Stimulated activated CD8-positive, alpha-beta memory T cell treated with anti-CD3 and anti-CD28 coated beads, Interleukin-4, amount 100 ng/mL, for 24 hours (primary cell): ENCODE measurements around the gene EDEM3.
"Not testable (repeated sequence)": the region's sequence is repeated elsewhere in the genome, so short reads cannot be mapped to it uniquely, and the experiment has no call there.

Experiments used
- DNase-seq: peaks from one replicate; pipeline ENCODE4 v3.0.0-alpha.2; 2020; ENCODE audit warnings: low read depth

The EDEM3 gene

GRCh38 chr1:184770181-184770979 lies 15.7 kb upstream of the EDEM3 start:
- DNase-seq: no peak

GRCh38 chr1:184769241-184769640 lies 14.6 kb upstream of the EDEM3 start:
- no peak for DNase-seq

GRCh38 chr1:184768467-184768866 lies 13.8 kb upstream of the EDEM3 start:
- no peak for DNase-seq

- no peak for DNase-seq
Measured at GRCh38 chr1:184767591-184767990, 12.9 kb upstream of the EDEM3 start.

- no peak for DNase-seq
Measured at GRCh38 chr1:184764483-184764882, 9.8 kb upstream of the EDEM3 start.

- DNase-seq: not testable (repeated sequence)
Measured at GRCh38 chr1:184763520-184763919, 8.9 kb upstream of the EDEM3 start.

- no peak for DNase-seq
Measured at GRCh38 chr1:184761969-184762485, 7.4 kb upstream of the EDEM3 start.

GRCh38 chr1:184759651-184760050 lies 5.0 kb upstream of the EDEM3 start:
- no peak for DNase-seq

- DNase-seq: no peak
Measured at GRCh38 chr1:184759112-184759511, 4.5 kb upstream of the EDEM3 start.

- DNase-seq: no peak
Measured at GRCh38 chr1:184757891-184758290, 3.2 kb upstream of the EDEM3 start.

- DNase-seq: no peak
Measured at GRCh38 chr1:184757406-184757805, 2.7 kb upstream of the EDEM3 start.

- DNase-seq: no peak
Measured at GRCh38 chr1:184755226-184756065, 788 bp upstream of the EDEM3 start.

- no peak for DNase-seq
Measured at GRCh38 chr1:184753608-184754475, 816 bp downstream of the EDEM3 start.

- DNase-seq: no peak
Measured at GRCh38 chr1:184753117-184753516, 1.5 kb downstream of the EDEM3 start.

- no peak for DNase-seq
Measured at GRCh38 chr1:184752656-184753055, 2.0 kb downstream of the EDEM3 start.

- DNase-seq: no peak
Measured at GRCh38 chr1:184748740-184749139, 5.9 kb downstream of the EDEM3 start.

GRCh38 chr1:184747089-184747955 lies 7.3 kb downstream of the EDEM3 start:
- DNase-seq: no peak

GRCh38 chr1:184745929-184746638 lies 8.6 kb downstream of the EDEM3 start:
- no peak for DNase-seq

- DNase-seq: no peak
Measured at GRCh38 chr1:184745110-184745509, 9.5 kb downstream of the EDEM3 start.

GRCh38 chr1:184743062-184743756 lies 11.4 kb downstream of the EDEM3 start:
- DNase-seq: no peak
